Naive B cell (primary cell): Measurements from ENCODE around the gene NFIA. TPM values are rescaled to one million over a fixed set of nuclear protein-coding genes. Genes with fewer than 3 reads are reported as not detected.

Source experiments
- ATAC-seq, 2 donors: fragments of 150-1000 bp; cut with Tn5 transposase; 2 replicates each; pipeline ENCODE4 v1.10.0; 2021; ENCODE audit warnings: low read depth in 2 of 2, mild to moderate bottlenecking in 2 of 2, moderate library complexity in 2 of 2
- DNase-seq: peaks from one replicate; pipeline ENCODE4 v3.0.0; 2022
- H3K27ac Mint-ChIP-seq, 6 donors: one replicate each; pipeline ENCODE4 v1.8.0; 2020 to 2022; ENCODE audit warnings: mild to moderate bottlenecking in 6 of 6, mixed read lengths in 6 of 6, moderate library complexity in 5 of 6, inconsistent platforms in 2 of 6
- H3K27me3 Mint-ChIP-seq, 3 donors: one replicate each; pipeline ENCODE4 v1.8.0; 2021 to 2022; ENCODE audit warnings: mixed read lengths in 3 of 3, mild to moderate bottlenecking in 1 of 3
- H3K36me3 Mint-ChIP-seq, 2 donors: one replicate each; pipeline ENCODE4 v1.8.0; 2020 to 2022; ENCODE audit warnings: mixed read lengths in 2 of 2, inconsistent platforms in 1 of 2, mild to moderate bottlenecking in 1 of 2
- H3K4me1 Mint-ChIP-seq, 3 donors: one replicate each; pipeline ENCODE4 v1.8.0; 2020 to 2022; ENCODE audit warnings: mixed read lengths in 3 of 3, inconsistent platforms in 1 of 3, mild to moderate bottlenecking in 1 of 3, moderate library complexity in 1 of 3
- H3K4me3 Mint-ChIP-seq, 8 donors: one replicate each; pipeline ENCODE4 v1.8.0; 2020 to 2022; ENCODE audit warnings: mild to moderate bottlenecking in 8 of 8, mixed read lengths in 8 of 8, moderate library complexity in 8 of 8, inconsistent platforms in 2 of 8
- H3K9me3 Mint-ChIP-seq, 7 donors: one replicate each; pipeline ENCODE4 v1.8.0; 2020 to 2022; ENCODE audit warnings: mixed read lengths in 7 of 7, mild to moderate bottlenecking in 5 of 7, inconsistent platforms in 2 of 7, moderate library complexity in 1 of 7
- polyA plus RNA-seq, 6 donors: library from polyadenylated mRNA; unstranded; fragments of 300-500 nt; fragmentation: Illumina TruSeq; gene quantifications; one replicate each; pipeline ENCODE4 v1.2.3, GENCODE V29; 2021; ENCODE audit warnings: low read depth in 6 of 6

The NFIA gene
- polyA plus RNA-seq, 6 donors from 2014 or later = 0.77 to 5.7 (median 1.4) TPM

GRCh38 chr1:61152469-61153105 lies 70.2 kb downstream of the NFIA start:
- no peak overlapping the region for H3K4me3 Mint-ChIP-seq
- no peaks in the 10 kb centered on the region for H3K4me1 Mint-ChIP-seq
- DNase-seq (no peak), ATAC-seq (no peak)
- H3K9me3 Mint-ChIP-seq = no peaks in the 10 kb centered on the region
- no peak overlapping the region for H3K27ac Mint-ChIP-seq
- no peaks in the 10 kb centered on the region for H3K27me3 Mint-ChIP-seq
- H3K36me3 Mint-ChIP-seq = no peaks in the 10 kb centered on the region

- H3K9me3 Mint-ChIP-seq = no peaks in the 10 kb centered on the region
- H3K27me3 Mint-ChIP-seq = peaks cover 0 to 7% (median 0%) of the 10 kb centered on the region in 3 donors
- H3K4me3 Mint-ChIP-seq = no peak overlapping the region
- H3K27ac Mint-ChIP-seq = no peak overlapping the region
- no peak for ATAC-seq
- no peaks in the 10 kb centered on the region for H3K4me1 Mint-ChIP-seq
- H3K36me3 Mint-ChIP-seq = no peaks in the 10 kb centered on the region
- no peak for DNase-seq
Measured at GRCh38 chr1:61156576-61157467, 74.5 kb downstream of the NFIA start.

DNA sequence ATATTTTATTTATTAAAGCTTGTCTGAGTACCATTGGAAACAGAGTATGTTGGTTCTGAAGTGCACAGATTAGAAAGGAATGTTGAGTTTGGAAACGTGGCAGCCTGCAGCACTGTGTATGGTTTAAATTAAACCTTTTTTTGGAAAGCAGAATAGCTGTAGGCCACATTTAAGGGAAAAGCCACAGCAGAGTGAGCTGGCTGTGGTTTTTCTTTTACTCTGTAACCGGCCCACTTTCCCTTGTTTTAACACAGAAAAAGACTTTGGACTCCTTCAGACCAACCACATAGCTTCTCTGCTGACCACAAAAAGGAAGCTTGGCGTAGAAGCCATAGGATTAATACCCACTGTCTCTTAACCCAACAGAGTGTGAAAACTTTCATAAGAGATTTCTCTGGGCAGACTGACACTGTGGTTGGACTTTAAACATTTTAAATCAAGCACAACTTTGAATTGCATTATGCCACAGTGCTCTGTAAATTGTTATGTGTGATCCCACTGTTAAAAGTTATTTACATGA lies 75.2 kb downstream of the NFIA start:
- DNase-seq (no peak), ATAC-seq (no peak)
- Mint-ChIP-seq H3K4me1 (no peaks in the 10 kb centered on the region), H3K27ac (no peak overlapping the region), H3K36me3 (no peaks in the 10 kb centered on the region), H3K4me3 (no peak overlapping the region), H3K9me3 (no peaks in the 10 kb centered on the region), H3K27me3 (peaks cover 0 to 7% (median 0%) of the 10 kb centered on the region in 3 donors)

- DNase-seq (no peak), ATAC-seq (no peak)
- Mint-ChIP-seq H3K36me3 (no peaks in the 10 kb centered on the region), H3K4me3 (no peak overlapping the region), H3K27me3 (peaks cover 0 to 7% (median 0%) of the 10 kb centered on the region in 3 donors), H3K27ac (no peak overlapping the region), H3K4me1 (no peaks in the 10 kb centered on the region), H3K9me3 (no peaks in the 10 kb centered on the region)
Measured at GRCh38 chr1:61158591-61158990, 76.2 kb downstream of the NFIA start.

DNA sequence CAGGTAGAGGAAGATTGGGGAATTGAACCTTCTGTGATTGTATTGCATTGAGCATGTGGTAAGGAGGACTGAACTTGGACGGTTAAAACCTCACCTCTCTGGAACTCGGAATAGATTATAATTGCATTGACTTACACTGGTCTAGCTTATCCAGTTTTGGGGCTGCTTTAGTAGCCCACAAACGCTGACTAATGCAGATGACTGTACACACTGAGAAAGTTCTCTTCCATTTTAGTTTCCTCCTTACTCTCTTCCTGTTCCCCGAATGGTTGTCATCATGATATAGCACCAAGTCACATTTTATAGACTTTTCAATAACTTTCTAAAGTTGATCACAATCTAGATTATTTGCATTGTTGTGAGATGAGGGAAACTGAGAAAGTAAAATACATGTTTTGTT lies 78.2 kb downstream of the NFIA start:
- DNase-seq (no peak), ATAC-seq (no peak)
- Mint-ChIP-seq H3K9me3 (no peaks in the 10 kb centered on the region), H3K27me3 (peaks cover 0 to 7% (median 0%) of the 10 kb centered on the region in 3 donors), H3K36me3 (no peaks in the 10 kb centered on the region), H3K27ac (no peak overlapping the region), H3K4me1 (no peaks in the 10 kb centered on the region), H3K4me3 (no peak overlapping the region)

- H3K27me3 Mint-ChIP-seq = peaks cover 0 to 7% (median 0%) of the 10 kb centered on the region in 3 donors
- DNase-seq (no peak), ATAC-seq (no peak)
- no peaks in the 10 kb centered on the region for H3K4me1 Mint-ChIP-seq
- H3K27ac Mint-ChIP-seq = no peak overlapping the region
- H3K4me3 Mint-ChIP-seq = no peak overlapping the region
- no peaks in the 10 kb centered on the region for H3K9me3 Mint-ChIP-seq
- no peaks in the 10 kb centered on the region for H3K36me3 Mint-ChIP-seq
Measured at GRCh38 chr1:61162520-61163258, 80.3 kb downstream of the NFIA start.

- H3K27me3 Mint-ChIP-seq = peaks cover 0 to 7% (median 0%) of the 10 kb centered on the region in 3 donors
- H3K36me3 Mint-ChIP-seq = no peaks in the 10 kb centered on the region
- ATAC-seq = no peak
- H3K4me1 Mint-ChIP-seq = no peaks in the 10 kb centered on the region
- no peaks in the 10 kb centered on the region for H3K9me3 Mint-ChIP-seq
- H3K27ac Mint-ChIP-seq = peak overlapping the region in 1 of 6 donors; percentile 35
- no peak for DNase-seq
- no peak overlapping the region for H3K4me3 Mint-ChIP-seq
Measured at GRCh38 chr1:61163355-61163754, 81.0 kb downstream of the NFIA start.

GRCh38 chr1:61165402-61165801 lies 83.0 kb downstream of the NFIA start:
- no peaks in the 10 kb centered on the region for H3K36me3 Mint-ChIP-seq
- DNase-seq (no peak), ATAC-seq (no peak)
- no peak overlapping the region for H3K4me3 Mint-ChIP-seq
- no peaks in the 10 kb centered on the region for H3K9me3 Mint-ChIP-seq
- no peaks in the 10 kb centered on the region for H3K4me1 Mint-ChIP-seq
- H3K27ac Mint-ChIP-seq = no peak overlapping the region
- H3K27me3 Mint-ChIP-seq = peaks cover 0 to 4% (median 0%) of the 10 kb centered on the region in 3 donors

GRCh38 chr1:61167309-61167708 lies 84.9 kb downstream of the NFIA start:
- no peaks in the 10 kb centered on the region for H3K27me3 Mint-ChIP-seq
- no peaks in the 10 kb centered on the region for H3K36me3 Mint-ChIP-seq
- H3K27ac Mint-ChIP-seq = no peak overlapping the region
- DNase-seq (no peak), ATAC-seq (no peak)
- H3K4me3 Mint-ChIP-seq = no peak overlapping the region
- no peaks in the 10 kb centered on the region for H3K4me1 Mint-ChIP-seq
- H3K9me3 Mint-ChIP-seq = no peaks in the 10 kb centered on the region

DNA sequence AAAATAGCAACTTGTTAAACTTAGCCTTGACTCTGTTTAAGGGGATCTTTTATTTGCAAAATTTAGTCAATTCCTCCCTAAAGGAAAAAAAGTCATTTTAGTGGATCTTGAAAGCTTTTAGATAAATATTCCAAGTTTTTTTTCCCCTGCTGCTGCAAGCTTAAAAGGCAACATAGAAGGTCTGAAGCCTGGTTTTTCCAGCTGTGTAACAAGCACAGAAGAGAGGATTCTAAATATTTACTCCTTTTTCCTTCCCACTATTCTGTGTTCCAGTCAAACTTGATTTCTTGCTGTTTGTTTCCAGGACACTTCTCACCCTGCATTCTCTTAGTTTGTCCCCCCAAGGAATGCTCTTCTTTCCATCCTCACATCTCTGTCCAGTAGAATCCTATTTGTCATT lies 86.7 kb downstream of the NFIA start:
- H3K27me3 Mint-ChIP-seq = peaks cover 0 to 8% (median 0%) of the 10 kb centered on the region in 3 donors
- no peak for DNase-seq
- peaks cover 0 to under 1% (median 0%) of the 10 kb centered on the region in 7 donors for H3K9me3 Mint-ChIP-seq
- no peak overlapping the region for H3K27ac Mint-ChIP-seq
- H3K4me3 Mint-ChIP-seq = no peak overlapping the region
- ATAC-seq = no peak
- H3K4me1 Mint-ChIP-seq = no peaks in the 10 kb centered on the region
- no peaks in the 10 kb centered on the region for H3K36me3 Mint-ChIP-seq

DNA sequence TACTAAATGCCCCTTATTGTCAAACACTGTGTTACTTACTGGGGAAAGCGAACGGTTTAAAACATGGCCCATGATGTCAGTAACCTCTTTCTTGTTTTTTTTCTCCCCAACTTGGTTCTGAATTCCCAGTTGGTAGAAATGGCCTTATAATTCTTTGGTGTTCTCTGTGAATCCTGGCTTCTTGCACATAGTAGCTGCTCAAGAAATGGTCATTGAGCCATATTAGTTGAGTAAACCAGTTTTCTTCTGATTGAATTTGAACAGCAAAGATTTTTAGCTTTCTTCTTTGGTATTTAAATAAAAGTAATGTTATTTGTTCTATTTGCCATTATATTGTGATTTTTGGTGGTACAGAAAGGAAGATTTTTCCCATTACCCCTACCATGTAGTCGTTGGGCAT lies 87.3 kb downstream of the NFIA start:
- Mint-ChIP-seq H3K4me3 (no peak overlapping the region), H3K9me3 (peaks cover 0 to 2% (median 0%) of the 10 kb centered on the region in 7 donors), H3K27ac (no peak overlapping the region), H3K27me3 (peaks cover 0 to 8% (median 0%) of the 10 kb centered on the region in 3 donors), H3K36me3 (no peaks in the 10 kb centered on the region), H3K4me1 (no peaks in the 10 kb centered on the region)
- ATAC-seq = no peak
- no peak for DNase-seq

GRCh38 chr1:61170328-61171238 lies 88.2 kb downstream of the NFIA start:
- H3K4me3 Mint-ChIP-seq = no peak overlapping the region
- no peaks in the 10 kb centered on the region for H3K4me1 Mint-ChIP-seq
- H3K27ac Mint-ChIP-seq = no peak overlapping the region
- ATAC-seq = no peak
- peaks cover 0 to 2% (median 0%) of the 10 kb centered on the region in 7 donors for H3K9me3 Mint-ChIP-seq
- H3K27me3 Mint-ChIP-seq = peaks cover 0 to 9% (median 2%) of the 10 kb centered on the region in 3 donors
- DNase-seq = no peak
- no peaks in the 10 kb centered on the region for H3K36me3 Mint-ChIP-seq
